WTC11 (cell line): ENCODE results near the gene RPS6KA4.

ENCODE experiments used
- TF ChIP-seq, protein P1 (sequence below): sonication (generic); formaldehyde crosslinking; IDR thresholded peaks from 2 replicates; pipeline ENCODE4 v1.8.1; 2022; ENCODE audit warnings: mild to moderate bottlenecking, missing genetic modification reagents, moderate library complexity, borderline replicate concordance
- TF ChIP-seq, protein P2 (sequence below): sonication (generic); formaldehyde crosslinking; IDR thresholded peaks from 2 replicates; pipeline ENCODE4 v1.8.0; 2023; ENCODE audit warnings: missing genetic modification reagents

DNA sequence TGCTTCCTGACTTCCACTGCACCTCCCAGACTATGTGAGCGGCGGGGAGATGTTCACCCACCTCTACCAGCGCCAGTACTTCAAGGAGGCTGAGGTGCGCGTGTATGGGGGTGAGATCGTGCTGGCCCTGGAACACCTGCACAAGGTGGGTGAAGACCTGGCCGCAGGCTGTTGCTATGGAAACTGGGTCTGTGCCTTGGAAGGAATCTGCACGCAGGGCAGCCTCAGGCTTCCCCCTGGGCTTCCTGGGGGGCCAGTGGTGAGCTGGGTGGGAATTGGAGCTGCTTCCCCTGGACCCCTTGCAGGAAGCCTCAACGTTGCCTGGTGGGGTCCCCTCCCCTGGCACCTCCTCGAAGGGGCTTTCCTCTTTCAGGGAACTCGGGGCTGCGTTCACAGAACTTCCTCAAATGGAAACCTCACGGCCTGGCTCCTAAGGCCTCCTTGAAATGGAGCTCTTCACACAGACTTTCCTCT, 1.5 kb downstream of the RPS6KA4 start:
- TF ChIP-seq, protein P1, sequence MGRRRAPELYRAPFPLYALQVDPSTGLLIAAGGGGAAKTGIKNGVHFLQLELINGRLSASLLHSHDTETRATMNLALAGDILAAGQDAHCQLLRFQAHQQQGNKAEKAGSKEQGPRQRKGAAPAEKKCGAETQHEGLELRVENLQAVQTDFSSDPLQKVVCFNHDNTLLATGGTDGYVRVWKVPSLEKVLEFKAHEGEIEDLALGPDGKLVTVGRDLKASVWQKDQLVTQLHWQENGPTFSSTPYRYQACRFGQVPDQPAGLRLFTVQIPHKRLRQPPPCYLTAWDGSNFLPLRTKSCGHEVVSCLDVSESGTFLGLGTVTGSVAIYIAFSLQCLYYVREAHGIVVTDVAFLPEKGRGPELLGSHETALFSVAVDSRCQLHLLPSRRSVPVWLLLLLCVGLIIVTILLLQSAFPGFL (CRISPR knock-in tag), result no peak
- TF ChIP-seq, protein P2, sequence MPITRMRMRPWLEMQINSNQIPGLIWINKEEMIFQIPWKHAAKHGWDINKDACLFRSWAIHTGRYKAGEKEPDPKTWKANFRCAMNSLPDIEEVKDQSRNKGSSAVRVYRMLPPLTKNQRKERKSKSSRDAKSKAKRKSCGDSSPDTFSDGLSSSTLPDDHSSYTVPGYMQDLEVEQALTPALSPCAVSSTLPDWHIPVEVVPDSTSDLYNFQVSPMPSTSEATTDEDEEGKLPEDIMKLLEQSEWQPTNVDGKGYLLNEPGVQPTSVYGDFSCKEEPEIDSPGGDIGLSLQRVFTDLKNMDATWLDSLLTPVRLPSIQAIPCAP (CRISPR knock-in tag), result no peak
